Neural crest cell (in vitro differentiated cells): ENCODE results near the gene RUNX1. TPM values are rescaled to one million over a fixed set of nuclear protein-coding genes. Genes with fewer than 3 reads are reported as not detected.

Experiments
- DNase-seq: peaks from one replicate; pipeline ENCODE4 v3.0.0; 2021; ENCODE audit warnings: low read depth, mixed read lengths, low spot score
- H3K27ac Mint-ChIP-seq: one replicate; pipeline ENCODE4 v1.8.0; 2021; ENCODE audit warnings: mild to moderate bottlenecking, mixed read lengths; ENCODE audit not compliant: unreplicated experiment
- H3K27me3 Mint-ChIP-seq: 2 replicates; pipeline ENCODE4 v1.8.0; 2021; ENCODE audit warnings: low read depth, mild to moderate bottlenecking, mixed read lengths
- H3K36me3 Mint-ChIP-seq: 2 replicates; pipeline ENCODE4 v1.8.0; 2021; ENCODE audit warnings: low read depth, mild to moderate bottlenecking, mixed read lengths
- H3K4me1 Mint-ChIP-seq: 2 replicates; pipeline ENCODE4 v1.8.0; 2021; ENCODE audit warnings: mixed read lengths
- H3K4me3 Mint-ChIP-seq: one replicate; pipeline ENCODE4 v1.8.0; 2021; ENCODE audit warnings: mild to moderate bottlenecking, mixed read lengths
- H3K9me3 Mint-ChIP-seq: 2 replicates; pipeline ENCODE4 v1.8.0; 2021; ENCODE audit warnings: mixed read lengths
- total RNA-seq: library from RNA; stranded (reverse); gene quantifications from 2 replicates; pipeline ENCODE4 v1.2.1, GENCODE V29; 2021
- TF ChIP-seq, protein P1 (sequence below): fragments of 200-600 bp; sonication (generic); conservative IDR thresholded peaks from 2 replicates; pipeline ENCODE4 v1.5.0; 2021; ENCODE audit warnings: antibody characterized with exemption, mild to moderate bottlenecking

The RUNX1 gene
- total RNA-seq, 1 donor from 2014 or later, result 0.63 TPM

DNA sequence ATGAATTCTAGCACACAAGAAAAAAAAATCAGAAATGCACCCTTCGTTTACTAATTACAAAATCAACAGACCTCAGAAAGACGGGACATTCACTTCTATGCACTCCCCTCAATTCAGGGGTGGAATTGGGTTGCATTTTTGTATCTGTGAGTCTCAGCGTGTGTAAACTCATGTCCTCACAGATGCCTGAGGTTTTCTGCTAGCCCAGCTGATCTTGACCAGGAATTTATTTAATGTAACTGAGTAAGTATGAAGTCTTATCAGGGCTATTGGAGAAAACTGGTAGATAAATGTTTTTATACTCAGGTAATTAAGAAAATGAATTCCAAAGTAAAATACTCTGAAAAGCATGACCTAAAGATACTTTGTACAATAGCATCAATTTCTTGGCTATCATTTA, 167.7 kb downstream of the RUNX1 start:
- H3K27ac Mint-ChIP-seq, result no peak overlapping the region

DNA sequence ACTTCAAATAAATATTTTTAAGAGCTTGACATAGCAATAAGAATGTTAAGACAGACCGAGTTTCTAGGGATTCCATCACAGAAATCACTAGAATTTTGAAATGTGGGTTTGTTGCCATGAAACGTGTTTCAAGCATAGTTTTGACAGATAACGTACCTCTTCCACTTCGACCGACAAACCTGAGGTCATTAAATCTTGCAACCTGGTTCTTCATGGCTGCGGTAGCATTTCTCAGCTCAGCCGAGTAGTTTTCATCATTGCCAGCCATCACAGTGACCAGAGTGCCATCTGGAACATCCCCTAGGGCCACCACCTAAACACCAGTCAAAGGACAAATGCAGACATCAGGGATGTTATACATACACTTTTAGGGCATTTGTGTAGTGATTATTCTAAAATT, 168.7 kb downstream of the RUNX1 start:
- H3K27ac Mint-ChIP-seq, result no peak overlapping the region
- TF ChIP-seq, protein P1, sequence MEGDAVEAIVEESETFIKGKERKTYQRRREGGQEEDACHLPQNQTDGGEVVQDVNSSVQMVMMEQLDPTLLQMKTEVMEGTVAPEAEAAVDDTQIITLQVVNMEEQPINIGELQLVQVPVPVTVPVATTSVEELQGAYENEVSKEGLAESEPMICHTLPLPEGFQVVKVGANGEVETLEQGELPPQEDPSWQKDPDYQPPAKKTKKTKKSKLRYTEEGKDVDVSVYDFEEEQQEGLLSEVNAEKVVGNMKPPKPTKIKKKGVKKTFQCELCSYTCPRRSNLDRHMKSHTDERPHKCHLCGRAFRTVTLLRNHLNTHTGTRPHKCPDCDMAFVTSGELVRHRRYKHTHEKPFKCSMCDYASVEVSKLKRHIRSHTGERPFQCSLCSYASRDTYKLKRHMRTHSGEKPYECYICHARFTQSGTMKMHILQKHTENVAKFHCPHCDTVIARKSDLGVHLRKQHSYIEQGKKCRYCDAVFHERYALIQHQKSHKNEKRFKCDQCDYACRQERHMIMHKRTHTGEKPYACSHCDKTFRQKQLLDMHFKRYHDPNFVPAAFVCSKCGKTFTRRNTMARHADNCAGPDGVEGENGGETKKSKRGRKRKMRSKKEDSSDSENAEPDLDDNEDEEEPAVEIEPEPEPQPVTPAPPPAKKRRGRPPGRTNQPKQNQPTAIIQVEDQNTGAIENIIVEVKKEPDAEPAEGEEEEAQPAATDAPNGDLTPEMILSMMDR, result no peak
- DNase-seq, result no peak
- H3K36me3 Mint-ChIP-seq, result no peaks in the 10 kb centered on the region
- no peaks in the 10 kb centered on the region for H3K9me3 Mint-ChIP-seq
- H3K27me3 Mint-ChIP-seq, result peaks cover 41% of the 10 kb centered on the region
- no peaks in the 10 kb centered on the region for H3K4me1 Mint-ChIP-seq
- no peak overlapping the region for H3K4me3 Mint-ChIP-seq

More for the DNA sequence above, 167.7 kb downstream of the RUNX1 start:
- peaks cover 51% of the 10 kb centered on the region for H3K27me3 Mint-ChIP-seq
- H3K9me3 Mint-ChIP-seq, result no peaks in the 10 kb centered on the region
- H3K36me3 Mint-ChIP-seq, result no peaks in the 10 kb centered on the region
- no peak for DNase-seq
- H3K4me1 Mint-ChIP-seq, result peaks cover 9% of the 10 kb centered on the region
- TF ChIP-seq, protein P1, result no peak
- no peak overlapping the region for H3K4me3 Mint-ChIP-seq

DNA sequence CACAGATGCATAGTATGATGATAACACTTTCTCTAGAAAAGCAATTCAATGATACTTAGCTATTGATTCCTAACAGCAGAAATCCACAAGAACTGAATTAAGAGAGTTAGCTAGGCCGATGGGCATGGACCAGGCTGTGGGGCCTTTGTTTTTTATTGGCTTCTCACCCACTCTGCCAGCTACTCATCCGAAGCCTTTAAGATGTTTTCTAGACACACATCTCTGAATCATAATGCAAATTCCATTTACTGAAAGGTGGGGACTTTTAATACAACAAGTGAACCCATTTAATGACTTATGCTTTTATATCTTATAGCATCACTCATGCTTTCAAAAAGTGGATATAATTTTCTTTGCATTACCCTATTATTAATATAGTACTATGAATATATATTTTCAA, 170.2 kb downstream of the RUNX1 start:
- Mint-ChIP-seq H3K9me3 (no peaks in the 10 kb centered on the region), H3K27ac (no peak overlapping the region), H3K4me3 (no peak overlapping the region), H3K27me3 (peaks cover 28% of the 10 kb centered on the region), H3K36me3 (no peaks in the 10 kb centered on the region), H3K4me1 (no peaks in the 10 kb centered on the region)
- TF ChIP-seq, protein P1, result no peak
- DNase-seq, result no peak

DNA sequence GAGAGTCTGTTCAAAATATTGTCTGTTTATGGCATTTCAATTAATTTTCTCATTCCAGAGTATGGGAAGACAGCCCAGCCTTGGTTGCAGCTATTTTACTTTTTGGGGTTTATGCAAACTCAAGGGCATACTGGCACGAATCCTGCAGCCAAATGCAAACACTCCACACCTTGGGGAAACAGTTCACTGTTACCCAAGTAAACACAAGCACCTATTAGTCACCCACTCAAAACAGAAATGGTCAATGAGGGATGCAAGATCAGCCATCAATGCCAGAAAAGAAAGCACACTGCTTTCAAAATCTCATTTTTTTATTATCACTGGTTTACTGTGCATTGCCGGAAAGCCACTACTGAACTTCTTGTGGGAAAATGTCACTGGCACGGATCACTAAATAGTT, 170.6 kb downstream of the RUNX1 start:
- Mint-ChIP-seq H3K27ac (no peak overlapping the region), H3K27me3 (peaks cover 24% of the 10 kb centered on the region), H3K36me3 (no peaks in the 10 kb centered on the region), H3K4me3 (no peak overlapping the region), H3K9me3 (no peaks in the 10 kb centered on the region), H3K4me1 (no peaks in the 10 kb centered on the region)
- TF ChIP-seq, protein P1, result no peak
- no peak for DNase-seq

DNA sequence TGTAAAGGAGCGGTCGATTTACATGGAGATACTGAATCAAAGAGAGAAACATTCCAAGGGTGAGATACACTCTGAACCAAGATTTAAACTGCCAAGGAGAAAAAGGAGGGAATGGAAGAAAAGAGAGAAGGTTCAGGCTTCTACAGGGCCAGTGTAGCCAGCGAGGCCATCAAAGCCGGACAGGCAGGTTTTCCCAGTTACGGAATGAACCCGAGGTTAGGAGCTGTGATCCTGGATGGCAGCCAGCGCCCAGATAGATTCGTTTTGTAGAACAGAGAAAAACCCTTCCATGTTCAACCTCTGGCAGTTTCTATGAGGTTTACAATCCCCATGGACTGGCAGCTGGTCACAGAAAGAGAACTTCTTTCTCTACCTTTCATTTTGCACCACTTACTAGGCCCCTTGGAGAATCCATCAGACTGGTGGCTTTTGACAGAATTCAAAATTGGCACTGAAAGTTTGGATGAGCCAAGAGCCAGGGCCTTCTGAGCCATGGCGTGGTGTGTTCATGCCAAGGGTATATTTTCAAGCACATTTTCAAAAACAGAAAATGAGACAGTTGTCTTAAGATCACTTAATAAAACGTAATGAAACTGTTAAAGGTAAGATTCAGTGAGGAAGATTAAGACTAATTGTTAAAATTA, 171.5 kb downstream of the RUNX1 start:
- TF ChIP-seq, protein P1, result no peak
- Mint-ChIP-seq H3K27ac (no peak overlapping the region), H3K36me3 (no peaks in the 10 kb centered on the region), H3K4me1 (no peaks in the 10 kb centered on the region), H3K4me3 (no peak overlapping the region), H3K27me3 (peaks cover 21% of the 10 kb centered on the region), H3K9me3 (no peaks in the 10 kb centered on the region)
- no peak for DNase-seq
